Liver (tissue), 9 donors: ENCODE measurements around the gene ELAVL3. TPM values are rescaled to one million over a fixed set of nuclear protein-coding genes. Genes with fewer than 3 reads are reported as not detected.
"Not testable (repeated sequence)": the region's sequence is repeated elsewhere in the genome, so short reads cannot be mapped to it uniquely, and the experiment has no call there.

Source experiments
- DNase-seq: peaks from one replicate; pipeline ENCODE4 v3.0.0-alpha.2; 2017; ENCODE audit warnings: low spot score
- H3K27ac ChIP-seq, 2 donors: one replicate each; pipeline ENCODE4 v1.7.0; 2013; ENCODE audit warnings: inconsistent platforms in 2 of 2, low read length in 2 of 2, control low read depth in 1 of 2, low read depth in 1 of 2, mild to moderate bottlenecking in 1 of 2
- H3K27me3 ChIP-seq, 4 donors: one replicate each; pipeline versions ENCODE4 v1.6.1 to v1.7.0; 2013; ENCODE audit warnings: low read length in 3 of 4, inconsistent platforms in 1 of 4, mild to moderate bottlenecking in 1 of 4, moderate library complexity in 1 of 4; ENCODE audit not compliant: control insufficient read depth in 4 of 4, insufficient read depth in 4 of 4
- H3K36me3 ChIP-seq, 4 donors: one replicate each; pipeline versions ENCODE4 v1.6.1 to v1.7.0; 2013; ENCODE audit warnings: low read length in 3 of 4, mild to moderate bottlenecking in 3 of 4, low read depth in 1 of 4, moderate library complexity in 1 of 4; ENCODE audit not compliant: control insufficient read depth in 4 of 4, insufficient read depth in 3 of 4
- H3K4me1 ChIP-seq, 4 donors: one replicate each; pipeline versions ENCODE4 v1.6.1 to v1.7.0; 2013; ENCODE audit warnings: low read length in 3 of 4, mild to moderate bottlenecking in 3 of 4, moderate library complexity in 1 of 4; ENCODE audit not compliant: control insufficient read depth in 4 of 4, insufficient read depth in 4 of 4
- H3K4me3 ChIP-seq, 3 donors: one replicate each; pipeline versions ENCODE4 v1.6.1 to v1.7.0; 2013; ENCODE audit warnings: low read length in 3 of 3, control low read depth in 1 of 3, low read depth in 1 of 3, mild to moderate bottlenecking in 1 of 3
- H3K9ac ChIP-seq, 2 donors: one replicate each; pipeline ENCODE4 v1.7.0; 2013; ENCODE audit warnings: low read length in 2 of 2, mild to moderate bottlenecking in 2 of 2, moderate library complexity in 2 of 2, control low read depth in 1 of 2, low read depth in 1 of 2
- H3K9me3 ChIP-seq, 4 donors: one replicate each; pipeline versions ENCODE4 v1.6.1 to v1.7.0; 2013; ENCODE audit warnings: low read length in 3 of 4; ENCODE audit not compliant: control insufficient read depth in 4 of 4
- CTCF ChIP-seq: fragments of 150-350 bp; IDR thresholded peaks from 2 replicates; pipeline ENCODE4 v1.5.1; 2017; ENCODE audit warnings: improper control_type of control experiment, low read depth, low read length; ENCODE audit not compliant: missing input control
- EGR1 ChIP-seq, 2 donors: IDR thresholded peaks; 2 replicates each; pipeline ENCODE4 v1.6.1; 2016 to 2018; ENCODE audit warnings: antibody characterized with exemption in 2 of 2, low read depth in 2 of 2
- FOXA1 ChIP-seq: IDR thresholded peaks from 2 replicates; pipeline ENCODE4 v1.6.1; 2016; ENCODE audit warnings: antibody characterized with exemption
- FOXA2 ChIP-seq: IDR thresholded peaks from 2 replicates; pipeline ENCODE4 v1.6.1; 2016; ENCODE audit warnings: antibody characterized with exemption
- GABPA ChIP-seq, 2 donors: IDR thresholded peaks in 1 of 2; conservative IDR thresholded peaks in 1 of 2; 2 replicates each; pipeline ENCODE4 v1.6.1; 2016; ENCODE audit warnings: antibody characterized with exemption in 2 of 2, mild to moderate bottlenecking in 1 of 2, moderate library complexity in 1 of 2
- HNF4A ChIP-seq, 2 donors: conservative IDR thresholded peaks; 2 replicates each; pipeline ENCODE4 v1.6.1; 2016; ENCODE audit warnings: antibody characterized with exemption in 2 of 2, mild to moderate bottlenecking in 2 of 2
- HNF4G ChIP-seq: IDR thresholded peaks from 2 replicates; pipeline ENCODE4 v1.6.1; 2016; ENCODE audit warnings: antibody characterized with exemption
- MAX ChIP-seq: IDR thresholded peaks from 2 replicates; pipeline ENCODE4 v1.6.1; 2016; ENCODE audit warnings: antibody characterized with exemption
- RAD21 ChIP-seq, 2 donors: IDR thresholded peaks; 2 replicates each; pipeline ENCODE4 v1.6.1; 2016; ENCODE audit warnings: antibody characterized with exemption in 2 of 2, mild to moderate bottlenecking in 2 of 2
- REST ChIP-seq: IDR thresholded peaks from 2 replicates; pipeline ENCODE4 v1.6.1; 2016; ENCODE audit warnings: antibody characterized with exemption, mild to moderate bottlenecking
- RXRA ChIP-seq, 2 donors: IDR thresholded peaks; 2 replicates each; pipeline ENCODE4 v1.6.1; 2017 to 2018; ENCODE audit warnings: antibody characterized with exemption in 2 of 2, mild to moderate bottlenecking in 1 of 2
- SP1 ChIP-seq: IDR thresholded peaks from 2 replicates; pipeline ENCODE4 v1.6.1; 2018; ENCODE audit warnings: antibody characterized with exemption, mild to moderate bottlenecking
- TAF1 ChIP-seq: conservative IDR thresholded peaks from 2 replicates; pipeline ENCODE4 v1.6.1; 2016; ENCODE audit warnings: antibody characterized with exemption, mild to moderate bottlenecking
- ZBTB33 ChIP-seq: IDR thresholded peaks from 2 replicates; pipeline ENCODE4 v1.6.1; 2016; ENCODE audit warnings: antibody characterized with exemption
- WGBS: extraction: QIAGEN DNeasy Blood & Tissue Kit; methylation state at CpG from one replicate; pipeline ENCODE4 v1.1.7; 2013; 5-methylcytosine and 5-hydroxymethylcytosine counted together
- polyA plus RNA-seq, 2 donors: library from polyadenylated mRNA; stranded (reverse) in 1 of 2; unstranded in 1 of 2; fragments of 200-250 nt in 1 of 2; fragments of >200 nt in 1 of 2; fragmentation: Nextera tagmentation in 1 of 2; extraction: Ambion mirVana in 1 of 2; gene quantifications; one replicate each; pipeline versions ENCODE4 v1.2.1 to v1.2.3, GENCODE V29; 2013 to 2015
- total RNA-seq, 2 donors: library from RNA; depleted of rRNA; stranded (reverse); fragments of >200 nt; gene quantifications; one replicate each; pipeline ENCODE4 v1.2.3, GENCODE V29; 2014
- donor health status: healthy.
- donor health status: healthy.
- donor health status: healthy.
- donor health status: healthy.
- donor health status: healthy.

Gene ELAVL3
- total and polyA plus RNA-seq, 4 donors: not detected

GRCh38 chr19:11473725-11474124, 7.1 kb downstream of the ELAVL3 start:
- Histone ChIP-seq H3K36me3 (no peaks in the 10 kb centered on the region), H3K9ac (no peak overlapping the region), H3K4me1 (no peaks in the 10 kb centered on the region), H3K27me3 (no peaks in the 10 kb centered on the region), H3K27ac (no peak overlapping the region), H3K4me3 (no peak overlapping the region), H3K9me3 (no peaks in the 10 kb centered on the region)
- no peak for TF ChIP-seq HNF4G
- no peak for TF ChIP-seq FOXA2
- TF ChIP-seq HNF4A (conservative IDR thresholded peaks at IDR 0.05): no peak
- no peak for TF ChIP-seq RXRA (IDR thresholded peaks at IDR 0.05)
- TF ChIP-seq GABPA (IDR thresholded peaks at IDR 0.05 in 1 of 2, conservative IDR thresholded peaks at IDR 0.05 in 1 of 2): no peak
- TF ChIP-seq CTCF: no peak
- no peak for TF ChIP-seq SP1
- TF ChIP-seq REST: no peak
- TF ChIP-seq TAF1: no peak
- no peak for DNase-seq
- WGBS: 90% methylated on average over 4 of the region's 4 CpGs

GRCh38 chr19:11468266-11468845, 12.5 kb downstream of the ELAVL3 start:
- H3K27ac ChIP-seq, H3K9ac ChIP-seq, H3K4me1 ChIP-seq, H3K9me3 ChIP-seq, H3K36me3 ChIP-seq, DNase-seq, H3K4me3 ChIP-seq, H3K27me3 ChIP-seq: not testable (repeated sequence)
- 70% methylated on average over 8 of the region's 8 CpGs for WGBS

- no peak for DNase-seq
- Histone ChIP-seq H3K9ac (no peak overlapping the region), H3K4me3 (no peak overlapping the region), H3K27me3 (no peaks in the 10 kb centered on the region), H3K27ac (no peak overlapping the region), H3K9me3 (no peaks in the 10 kb centered on the region), H3K36me3 (no peaks in the 10 kb centered on the region), H3K4me1 (no peaks in the 10 kb centered on the region)
- WGBS: 47% methylated on average over 8 of the region's 8 CpGs
- TF ChIP-seq FOXA1 (no peak), MAX (no peak), TAF1 (no peak), REST (no peak), HNF4G (no peak), RAD21 (IDR thresholded peaks at IDR 0.05) (no peak), HNF4A (conservative IDR thresholded peaks at IDR 0.05) (no peak), SP1 (no peak), ZBTB33 (no peak), EGR1 (IDR thresholded peaks at IDR 0.05; ENCODE audit: low read depth in 2 of 2) (no peak)
These were observed 15.2 kb downstream of the ELAVL3 start for GRCh38 chr19:11465600-11465999.
